HEK293T (cell line): ENCODE results near the gene BAIAP2L1.

ENCODE experiments used
- CTCF ChIA-PET: fragments of 350-600 bp; formaldehyde crosslinking; extraction: SDS; loops from one replicate; lab custom pipeline; 2021; ENCODE audit warnings: antibody characterized with exemption, inconsistent platforms; lab: Yijun Ruan, JAX
- POLR2A ChIA-PET: fragments of 350-600 bp; formaldehyde crosslinking; extraction: SDS; loops from one replicate; lab custom pipeline; 2020; ENCODE audit warnings: antibody characterized with exemption, inconsistent platforms; lab: Yijun Ruan, JAX
- DNase-seq: peaks from one replicate; pipeline ENCODE4 v3.0.0; 2012; ENCODE audit warnings: mixed read lengths; ENCODE audit errors: extremely low spot score
- ARNT ChIP-seq: fragments of 450-650 bp; IDR thresholded peaks from 2 replicates; pipeline ENCODE4 v1.6.1; 2017; ENCODE audit warnings: mild to moderate bottlenecking
- BHLHE40 ChIP-seq: fragments of 450-650 bp; IDR thresholded peaks from 2 replicates; pipeline ENCODE4 v1.6.1; 2016; ENCODE audit warnings: mild to moderate bottlenecking, moderate library complexity, borderline replicate concordance
- CTBP1 ChIP-seq: fragments of 450-650 bp; IDR thresholded peaks from 2 replicates; pipeline ENCODE4 v1.6.1; 2016; ENCODE audit warnings: borderline replicate concordance
- ELF4 ChIP-seq: fragments of 450-650 bp; IDR thresholded peaks from 2 replicates; pipeline ENCODE4 v1.6.1; 2017; ENCODE audit warnings: antibody characterized with exemption
- FOXA1 ChIP-seq: fragments of 450-650 bp; IDR thresholded peaks from 2 replicates; pipeline ENCODE4 v1.6.1; 2016; ENCODE audit warnings: mild to moderate bottlenecking
- FOXK2 ChIP-seq: fragments of 450-650 bp; IDR thresholded peaks from 2 replicates; pipeline ENCODE4 v1.6.1; 2016; ENCODE audit warnings: mild to moderate bottlenecking
- FOXM1 ChIP-seq: fragments of 450-650 bp; IDR thresholded peaks from 2 replicates; pipeline ENCODE4 v1.6.1; 2017; ENCODE audit warnings: mild to moderate bottlenecking, borderline replicate concordance
- HDGF ChIP-seq: fragments of 450-650 bp; IDR thresholded peaks from 2 replicates; pipeline ENCODE4 v1.6.1; 2017; ENCODE audit warnings: antibody characterized with exemption, borderline replicate concordance
- L3MBTL2 ChIP-seq: fragments of 450-650 bp; conservative IDR thresholded peaks from 2 replicates; pipeline ENCODE4 v1.6.1; 2016; ENCODE audit warnings: mild to moderate bottlenecking
- LEF1 ChIP-seq: fragments of 450-650 bp; IDR thresholded peaks from 2 replicates; pipeline ENCODE4 v1.6.1; 2017; ENCODE audit warnings: mild to moderate bottlenecking, borderline replicate concordance
- NFRKB ChIP-seq: fragments of 450-650 bp; IDR thresholded peaks from 2 replicates; pipeline ENCODE4 v1.6.1; 2016; ENCODE audit warnings: mild to moderate bottlenecking, moderate library complexity
- SP1 ChIP-seq: fragments of 450-650 bp; IDR thresholded peaks from 2 replicates; pipeline ENCODE4 v1.6.1; 2017
- SUZ12 ChIP-seq: fragments of 450-650 bp; IDR thresholded peaks from 2 replicates; pipeline ENCODE4 v1.6.1; 2016; ENCODE audit warnings: mild to moderate bottlenecking
- TARDBP ChIP-seq: fragments of 450-650 bp; IDR thresholded peaks from 2 replicates; pipeline ENCODE4 v1.6.1; 2016
- ZNF384 ChIP-seq: fragments of 450-650 bp; IDR thresholded peaks from 2 replicates; pipeline ENCODE4 v1.6.1; 2016
- TF ChIP-seq, protein P1 (sequence below): fragments of 450-650 bp; IDR thresholded peaks from 2 replicates; pipeline ENCODE4 v1.6.1; 2016

BAIAP2L1 gene

GRCh38 chr7:98346515-98347069 is 54.3 kb downstream of the BAIAP2L1 start:
- POLR2A ChIA-PET: no interaction called here
- CTCF ChIA-PET: no interaction called here
- TF ChIP-seq L3MBTL2 (no peak), CTBP1 (no peak), SUZ12 (no peak), NFRKB (no peak), ZNF384 (no peak), TARDBP (no peak), HDGF (no peak), FOXK2 (no peak), BHLHE40 (no peak), FOXM1 (no peak), LEF1 (no peak), ARNT (no peak), ELF4 (no peak), SP1 (no peak), FOXA1 (no peak)
- TF ChIP-seq, protein P1, sequence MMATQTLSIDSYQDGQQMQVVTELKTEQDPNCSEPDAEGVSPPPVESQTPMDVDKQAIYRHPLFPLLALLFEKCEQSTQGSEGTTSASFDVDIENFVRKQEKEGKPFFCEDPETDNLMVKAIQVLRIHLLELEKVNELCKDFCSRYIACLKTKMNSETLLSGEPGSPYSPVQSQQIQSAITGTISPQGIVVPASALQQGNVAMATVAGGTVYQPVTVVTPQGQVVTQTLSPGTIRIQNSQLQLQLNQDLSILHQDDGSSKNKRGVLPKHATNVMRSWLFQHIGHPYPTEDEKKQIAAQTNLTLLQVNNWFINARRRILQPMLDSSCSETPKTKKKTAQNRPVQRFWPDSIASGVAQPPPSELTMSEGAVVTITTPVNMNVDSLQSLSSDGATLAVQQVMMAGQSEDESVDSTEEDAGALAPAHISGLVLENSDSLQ: no peak

DNA sequence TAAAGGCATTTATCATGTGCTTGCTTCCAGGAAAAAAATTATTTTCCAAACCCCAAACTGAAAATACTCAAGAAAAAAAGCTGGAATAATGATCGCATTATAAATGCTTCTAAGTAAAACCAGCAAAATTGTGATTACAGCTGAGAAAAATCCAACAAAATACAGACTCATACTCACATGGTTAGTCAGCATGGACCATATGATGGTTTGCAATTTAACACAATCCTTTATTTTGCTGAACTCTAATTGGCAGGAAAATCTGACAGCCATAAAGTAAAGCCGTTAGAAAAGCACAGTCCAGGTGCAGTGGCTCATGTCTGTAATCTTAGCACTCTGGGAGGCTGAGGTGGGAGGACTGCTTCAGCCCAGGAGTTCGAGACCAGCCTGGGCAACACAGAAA is 59.8 kb downstream of the BAIAP2L1 start:
- no peak for TF ChIP-seq LEF1
- TF ChIP-seq CTBP1: no peak
- no peak for TF ChIP-seq FOXK2
- no peak for TF ChIP-seq FOXM1
- TF ChIP-seq SP1: no peak
- no peak for TF ChIP-seq ZNF384
- no peak for TF ChIP-seq BHLHE40
- TF ChIP-seq ELF4: no peak
- TF ChIP-seq SUZ12: no peak
- no peak for TF ChIP-seq HDGF
- ChIA-PET POLR2A (no interaction called here), CTCF (no interaction called here)
- no peak for DNase-seq

More at GRCh38 chr7:98346515-98347069, 54.3 kb downstream of the BAIAP2L1 start:
- no peak for DNase-seq

- POLR2A ChIA-PET: no interaction called here
- TF ChIP-seq ELF4: no peak
- CTCF ChIA-PET: no interaction called here
- no peak for DNase-seq
These were observed 61.8 kb downstream of the BAIAP2L1 start for GRCh38 chr7:98339043-98339442.

DNA sequence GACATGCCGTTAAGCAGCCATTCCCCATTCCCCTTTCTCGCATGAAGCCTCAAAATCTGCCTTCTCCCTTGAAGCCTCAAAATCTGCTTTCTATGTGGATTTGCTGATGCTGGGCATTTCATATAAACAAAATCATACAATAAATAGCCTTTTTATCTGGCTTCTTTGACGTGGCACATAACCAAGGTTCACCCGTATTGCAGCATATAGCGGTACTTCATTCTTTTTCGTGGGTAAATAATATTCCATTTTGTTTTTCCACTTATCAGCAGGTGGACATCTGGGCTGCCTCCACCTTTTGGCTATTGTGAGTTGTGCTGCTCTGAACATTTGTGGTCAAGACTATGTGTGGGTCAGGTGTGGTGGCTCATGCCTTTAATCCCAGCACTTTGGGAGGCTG is 62.4 kb downstream of the BAIAP2L1 start:
- TF ChIP-seq CTBP1 (no peak), ARNT (no peak), FOXK2 (no peak), LEF1 (no peak), NFRKB (no peak), BHLHE40 (no peak), FOXA1 (no peak), SUZ12 (no peak), TARDBP (no peak), ZNF384 (no peak), FOXM1 (no peak), SP1 (no peak), ELF4 (no peak)

GRCh38 chr7:98335411-98335977 is 65.4 kb downstream of the BAIAP2L1 start:
- CTCF ChIA-PET: no interaction called here
- POLR2A ChIA-PET: no interaction called here
- TF ChIP-seq SUZ12 (no peak), CTBP1 (no peak), FOXM1 (no peak), BHLHE40 (no peak), LEF1 (no peak), NFRKB (no peak), FOXK2 (no peak), HDGF (no peak), L3MBTL2 (no peak), FOXA1 (no peak), SP1 (no peak), TARDBP (no peak), ARNT (no peak), ZNF384 (no peak), ELF4 (no peak)
- TF ChIP-seq, protein P1: no peak
- no peak for DNase-seq

More for the DNA sequence above, 62.4 kb downstream of the BAIAP2L1 start:
- DNase-seq: no peak
- CTCF ChIA-PET: no interaction called here
- POLR2A ChIA-PET: no interaction called here

- no peak for TF ChIP-seq SP1
- TF ChIP-seq ZNF384: no peak
- TF ChIP-seq BHLHE40: no peak
- TF ChIP-seq FOXM1: no peak
- TF ChIP-seq, protein P1: no peak
- no peak for TF ChIP-seq LEF1
- TF ChIP-seq ARNT: no peak
- TF ChIP-seq SUZ12: no peak
- TF ChIP-seq CTBP1: no peak
- TF ChIP-seq FOXK2: no peak
- TF ChIP-seq HDGF: no peak
- no peak for TF ChIP-seq TARDBP
- TF ChIP-seq FOXA1: no peak
- TF ChIP-seq L3MBTL2: no peak
- ChIA-PET POLR2A (no interaction called here), CTCF (no interaction called here)
- no peak for DNase-seq
These were observed 66.8 kb downstream of the BAIAP2L1 start for GRCh38 chr7:98334081-98334480.
